Liver (tissue), 3 donors: ENCODE results near the gene PDCD1.

Experiments used
- TF ChIP-seq, protein P1 (sequence below): fragments of 150-350 bp; IDR thresholded peaks from 2 replicates; pipeline ENCODE4 v1.5.1; 2017; ENCODE audit warnings: improper control_type of control experiment, low read depth, low read length; ENCODE audit not compliant: missing input control
- TF ChIP-seq, protein P2 (sequence below): IDR thresholded peaks from 2 replicates; pipeline ENCODE4 v1.6.1; 2016; ENCODE audit warnings: antibody characterized with exemption
- TF ChIP-seq, protein P3 (sequence below): IDR thresholded peaks from 2 replicates; pipeline ENCODE4 v1.6.1; 2016; ENCODE audit warnings: antibody characterized with exemption, mild to moderate bottlenecking
- TF ChIP-seq, protein P4 (sequence below): IDR thresholded peaks from 2 replicates; pipeline ENCODE4 v1.6.1; 2016; ENCODE audit warnings: antibody characterized with exemption
- TF ChIP-seq, protein P5 (sequence below): IDR thresholded peaks from 2 replicates; pipeline ENCODE4 v1.6.1; 2016; ENCODE audit warnings: antibody characterized with exemption
- donor health status: healthy.
- donor health status: healthy.

DNA sequence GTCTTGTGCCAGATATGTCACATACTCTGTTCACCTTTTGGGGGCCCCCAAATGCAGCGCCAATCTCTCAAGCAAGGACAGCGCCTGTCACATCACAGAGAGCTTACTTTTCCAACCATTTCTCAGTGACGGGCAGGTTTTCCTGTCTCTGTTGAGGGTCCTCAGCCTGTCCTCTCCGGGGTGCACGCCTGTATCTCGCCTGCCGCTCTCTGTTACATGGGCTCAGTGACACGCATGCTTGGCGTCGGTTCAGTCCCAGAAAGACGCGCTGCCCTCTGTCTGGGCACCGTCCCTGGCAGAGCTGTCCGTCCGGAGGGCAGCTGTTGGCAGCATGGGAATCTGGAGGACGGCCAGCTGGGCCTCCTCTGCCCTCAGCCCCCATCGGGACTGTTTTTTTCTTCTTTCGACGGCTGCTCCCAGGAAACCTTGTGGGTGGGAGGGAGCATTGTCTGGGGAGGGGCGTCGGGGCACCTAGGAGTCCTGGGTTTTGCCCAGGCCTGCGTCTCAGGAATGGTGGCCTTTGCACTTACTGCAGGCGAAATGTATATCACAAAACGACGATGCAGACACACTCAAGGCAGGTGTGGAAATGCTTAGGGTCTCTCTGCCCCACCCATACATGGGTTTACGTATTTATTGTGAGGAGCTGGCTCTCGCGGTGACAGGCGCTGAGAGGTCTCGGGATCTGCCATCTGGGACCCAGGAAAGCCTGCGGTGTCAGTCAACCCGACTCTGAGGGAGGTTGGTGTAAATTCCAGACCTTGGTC lies 41.7 kb upstream of the PDCD1 start:
- TF ChIP-seq, protein P1, sequence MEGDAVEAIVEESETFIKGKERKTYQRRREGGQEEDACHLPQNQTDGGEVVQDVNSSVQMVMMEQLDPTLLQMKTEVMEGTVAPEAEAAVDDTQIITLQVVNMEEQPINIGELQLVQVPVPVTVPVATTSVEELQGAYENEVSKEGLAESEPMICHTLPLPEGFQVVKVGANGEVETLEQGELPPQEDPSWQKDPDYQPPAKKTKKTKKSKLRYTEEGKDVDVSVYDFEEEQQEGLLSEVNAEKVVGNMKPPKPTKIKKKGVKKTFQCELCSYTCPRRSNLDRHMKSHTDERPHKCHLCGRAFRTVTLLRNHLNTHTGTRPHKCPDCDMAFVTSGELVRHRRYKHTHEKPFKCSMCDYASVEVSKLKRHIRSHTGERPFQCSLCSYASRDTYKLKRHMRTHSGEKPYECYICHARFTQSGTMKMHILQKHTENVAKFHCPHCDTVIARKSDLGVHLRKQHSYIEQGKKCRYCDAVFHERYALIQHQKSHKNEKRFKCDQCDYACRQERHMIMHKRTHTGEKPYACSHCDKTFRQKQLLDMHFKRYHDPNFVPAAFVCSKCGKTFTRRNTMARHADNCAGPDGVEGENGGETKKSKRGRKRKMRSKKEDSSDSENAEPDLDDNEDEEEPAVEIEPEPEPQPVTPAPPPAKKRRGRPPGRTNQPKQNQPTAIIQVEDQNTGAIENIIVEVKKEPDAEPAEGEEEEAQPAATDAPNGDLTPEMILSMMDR, result no peak
- TF ChIP-seq, protein P2, sequence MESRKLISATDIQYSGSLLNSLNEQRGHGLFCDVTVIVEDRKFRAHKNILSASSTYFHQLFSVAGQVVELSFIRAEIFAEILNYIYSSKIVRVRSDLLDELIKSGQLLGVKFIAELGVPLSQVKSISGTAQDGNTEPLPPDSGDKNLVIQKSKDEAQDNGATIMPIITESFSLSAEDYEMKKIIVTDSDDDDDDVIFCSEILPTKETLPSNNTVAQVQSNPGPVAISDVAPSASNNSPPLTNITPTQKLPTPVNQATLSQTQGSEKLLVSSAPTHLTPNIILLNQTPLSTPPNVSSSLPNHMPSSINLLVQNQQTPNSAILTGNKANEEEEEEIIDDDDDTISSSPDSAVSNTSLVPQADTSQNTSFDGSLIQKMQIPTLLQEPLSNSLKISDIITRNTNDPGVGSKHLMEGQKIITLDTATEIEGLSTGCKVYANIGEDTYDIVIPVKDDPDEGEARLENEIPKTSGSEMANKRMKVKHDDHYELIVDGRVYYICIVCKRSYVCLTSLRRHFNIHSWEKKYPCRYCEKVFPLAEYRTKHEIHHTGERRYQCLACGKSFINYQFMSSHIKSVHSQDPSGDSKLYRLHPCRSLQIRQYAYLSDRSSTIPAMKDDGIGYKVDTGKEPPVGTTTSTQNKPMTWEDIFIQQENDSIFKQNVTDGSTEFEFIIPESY, result no peak
- TF ChIP-seq, protein P3, sequence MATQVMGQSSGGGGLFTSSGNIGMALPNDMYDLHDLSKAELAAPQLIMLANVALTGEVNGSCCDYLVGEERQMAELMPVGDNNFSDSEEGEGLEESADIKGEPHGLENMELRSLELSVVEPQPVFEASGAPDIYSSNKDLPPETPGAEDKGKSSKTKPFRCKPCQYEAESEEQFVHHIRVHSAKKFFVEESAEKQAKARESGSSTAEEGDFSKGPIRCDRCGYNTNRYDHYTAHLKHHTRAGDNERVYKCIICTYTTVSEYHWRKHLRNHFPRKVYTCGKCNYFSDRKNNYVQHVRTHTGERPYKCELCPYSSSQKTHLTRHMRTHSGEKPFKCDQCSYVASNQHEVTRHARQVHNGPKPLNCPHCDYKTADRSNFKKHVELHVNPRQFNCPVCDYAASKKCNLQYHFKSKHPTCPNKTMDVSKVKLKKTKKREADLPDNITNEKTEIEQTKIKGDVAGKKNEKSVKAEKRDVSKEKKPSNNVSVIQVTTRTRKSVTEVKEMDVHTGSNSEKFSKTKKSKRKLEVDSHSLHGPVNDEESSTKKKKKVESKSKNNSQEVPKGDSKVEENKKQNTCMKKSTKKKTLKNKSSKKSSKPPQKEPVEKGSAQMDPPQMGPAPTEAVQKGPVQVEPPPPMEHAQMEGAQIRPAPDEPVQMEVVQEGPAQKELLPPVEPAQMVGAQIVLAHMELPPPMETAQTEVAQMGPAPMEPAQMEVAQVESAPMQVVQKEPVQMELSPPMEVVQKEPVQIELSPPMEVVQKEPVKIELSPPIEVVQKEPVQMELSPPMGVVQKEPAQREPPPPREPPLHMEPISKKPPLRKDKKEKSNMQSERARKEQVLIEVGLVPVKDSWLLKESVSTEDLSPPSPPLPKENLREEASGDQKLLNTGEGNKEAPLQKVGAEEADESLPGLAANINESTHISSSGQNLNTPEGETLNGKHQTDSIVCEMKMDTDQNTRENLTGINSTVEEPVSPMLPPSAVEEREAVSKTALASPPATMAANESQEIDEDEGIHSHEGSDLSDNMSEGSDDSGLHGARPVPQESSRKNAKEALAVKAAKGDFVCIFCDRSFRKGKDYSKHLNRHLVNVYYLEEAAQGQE, result no peak
- TF ChIP-seq, protein P4, sequence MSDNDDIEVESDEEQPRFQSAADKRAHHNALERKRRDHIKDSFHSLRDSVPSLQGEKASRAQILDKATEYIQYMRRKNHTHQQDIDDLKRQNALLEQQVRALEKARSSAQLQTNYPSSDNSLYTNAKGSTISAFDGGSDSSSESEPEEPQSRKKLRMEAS, result no peak
- TF ChIP-seq, protein P5, sequence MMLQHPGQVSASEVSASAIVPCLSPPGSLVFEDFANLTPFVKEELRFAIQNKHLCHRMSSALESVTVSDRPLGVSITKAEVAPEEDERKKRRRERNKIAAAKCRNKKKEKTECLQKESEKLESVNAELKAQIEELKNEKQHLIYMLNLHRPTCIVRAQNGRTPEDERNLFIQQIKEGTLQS, result no peak
